Measurements from ENCODE around the gene DOC2B.
"Not testable (repeated sequence)": the region's sequence is repeated elsewhere in the genome, so short reads cannot be mapped to it uniquely, and the experiment has no call there.

Gene DOC2B

DNA sequence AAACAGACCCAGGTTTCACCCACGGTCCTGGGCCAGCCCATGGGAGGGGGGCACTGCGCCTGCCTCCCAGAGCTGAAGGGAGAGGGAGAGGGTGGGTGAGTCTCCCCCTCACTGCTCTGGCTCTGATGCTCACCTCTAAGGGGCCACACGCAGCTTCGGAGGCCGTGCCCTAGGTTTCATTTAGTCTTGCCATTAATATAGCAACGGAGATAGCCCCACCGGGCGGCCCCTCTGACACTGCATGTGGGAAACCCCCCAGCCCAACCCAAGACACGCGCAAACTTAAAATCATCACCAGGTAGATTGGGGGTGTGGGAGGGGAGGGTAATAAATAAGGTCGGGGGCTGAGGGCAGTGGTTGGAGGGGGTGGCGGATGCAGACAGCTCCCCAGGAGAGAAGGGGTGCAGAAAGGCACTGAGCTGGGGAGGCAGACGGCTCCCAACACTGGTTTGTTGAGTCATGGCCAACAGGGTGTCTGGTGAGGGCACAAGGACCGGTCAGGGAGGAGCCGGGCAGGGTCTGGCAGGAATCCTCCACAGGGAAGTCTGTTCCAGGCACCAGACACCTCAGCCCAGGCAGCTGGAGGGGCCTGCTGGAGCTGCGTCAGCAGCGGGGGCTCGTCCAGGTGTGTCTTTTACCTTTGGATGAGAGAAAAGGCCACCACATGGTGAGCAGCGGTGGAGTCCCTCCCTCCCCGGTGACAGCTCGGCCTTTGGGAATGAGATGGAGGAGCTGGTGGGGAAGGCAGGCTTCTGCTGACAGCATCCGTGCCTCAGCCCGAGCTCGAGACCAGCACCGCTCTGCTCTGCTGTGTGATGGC lies 32.0 kb upstream of the DOC2B start:
- no peak for DNase-seq (ENCODE audit: low read depth in 2 of 2)

DNA sequence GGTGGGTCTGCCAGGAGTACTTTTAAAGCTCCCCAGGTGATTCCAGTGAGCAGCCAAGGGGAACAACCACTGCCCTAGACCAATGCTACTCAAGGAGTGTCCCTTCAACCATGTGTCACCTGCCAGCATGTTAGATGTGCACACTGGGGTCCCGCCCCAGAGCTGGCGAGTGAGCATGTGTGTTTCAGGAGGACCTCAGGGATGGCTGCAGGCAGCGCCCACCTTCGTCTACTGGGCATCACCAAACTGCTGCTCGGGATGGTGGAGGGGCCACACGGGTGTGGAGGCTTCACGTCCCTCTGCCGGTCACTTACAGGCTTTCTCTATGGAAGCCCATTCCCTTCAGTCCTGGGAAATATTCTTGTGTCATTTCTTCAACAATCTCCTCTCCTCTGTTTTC lies 29.0 kb upstream of the DOC2B start:
- no peak for DNase-seq (ENCODE audit: low read depth in 2 of 2)

DNA sequence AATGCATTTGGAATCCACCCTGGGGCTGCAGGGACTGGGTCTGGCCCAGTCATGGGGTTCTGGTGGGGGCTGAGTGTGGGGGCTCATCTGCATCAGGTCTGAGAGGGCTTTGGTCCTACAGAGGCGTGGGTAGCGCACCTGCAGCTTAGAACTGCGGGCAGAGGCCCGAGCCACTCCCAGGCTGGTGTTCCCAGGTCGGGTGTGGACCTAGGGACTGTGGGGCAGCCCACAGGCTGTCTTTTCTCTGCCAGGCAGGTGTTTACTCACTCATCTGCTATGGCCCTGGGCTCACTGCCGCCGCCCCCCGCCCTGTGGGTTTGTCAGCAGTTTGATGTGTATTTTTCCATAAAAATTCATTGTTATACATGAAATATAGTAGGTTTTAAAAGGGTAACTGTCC lies 27.0 kb upstream of the DOC2B start:
- no peak for DNase-seq (ENCODE audit: low read depth in 2 of 2)

DNA sequence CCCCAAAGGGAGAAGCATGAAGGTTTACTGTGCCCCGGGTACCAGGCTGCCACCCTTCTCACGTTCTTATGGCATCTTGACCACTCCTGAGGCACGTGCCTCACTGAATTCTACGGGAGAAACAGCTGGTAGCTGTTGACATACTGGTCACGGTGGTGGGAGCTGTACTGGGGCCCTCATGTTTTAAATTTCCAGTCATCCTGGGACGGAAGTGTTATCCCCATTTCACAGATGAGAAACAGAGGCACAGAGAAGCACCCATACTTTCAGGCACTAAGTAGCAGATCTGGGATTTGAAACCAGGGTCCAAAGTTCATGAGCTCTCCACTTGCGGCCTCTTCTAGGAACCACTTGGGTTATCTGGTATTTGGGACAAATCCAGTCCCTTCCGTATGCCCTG lies 26.3 kb upstream of the DOC2B start:
- DNase-seq (ENCODE audit: low read depth in 2 of 2): no peak

DNA sequence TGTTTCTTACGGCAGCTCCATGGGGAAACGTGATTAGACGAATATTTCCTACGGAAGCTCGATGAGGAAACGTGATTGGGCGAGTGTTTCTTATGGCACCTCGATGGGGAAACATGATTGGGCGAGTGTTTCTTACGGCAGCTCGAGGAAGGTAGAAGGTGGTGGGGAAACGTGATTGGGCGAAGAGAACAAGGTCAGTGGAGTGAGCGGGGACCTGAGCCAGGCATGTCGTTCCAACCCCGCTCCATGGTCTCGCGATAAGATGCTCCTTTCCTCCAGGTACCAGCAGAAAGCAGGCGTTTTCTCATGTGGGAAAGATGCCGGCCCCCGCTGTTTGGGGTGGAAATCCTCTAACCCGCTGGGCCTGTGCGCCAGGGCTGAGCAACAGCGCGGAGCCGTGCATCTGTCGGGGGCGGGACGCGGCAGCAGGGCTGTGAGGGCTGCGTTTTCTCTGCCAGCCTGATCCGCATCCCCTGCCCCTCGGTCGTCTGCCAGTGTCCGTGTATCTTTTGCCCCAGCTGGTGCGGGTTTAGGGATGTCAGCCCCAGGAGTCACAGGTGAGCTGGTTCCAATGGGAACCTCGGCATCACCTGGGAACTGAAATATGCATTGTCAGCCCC lies 25.6 kb upstream of the DOC2B start:
- DNase-seq (ENCODE audit: low read depth in 2 of 2): no peak

DNA sequence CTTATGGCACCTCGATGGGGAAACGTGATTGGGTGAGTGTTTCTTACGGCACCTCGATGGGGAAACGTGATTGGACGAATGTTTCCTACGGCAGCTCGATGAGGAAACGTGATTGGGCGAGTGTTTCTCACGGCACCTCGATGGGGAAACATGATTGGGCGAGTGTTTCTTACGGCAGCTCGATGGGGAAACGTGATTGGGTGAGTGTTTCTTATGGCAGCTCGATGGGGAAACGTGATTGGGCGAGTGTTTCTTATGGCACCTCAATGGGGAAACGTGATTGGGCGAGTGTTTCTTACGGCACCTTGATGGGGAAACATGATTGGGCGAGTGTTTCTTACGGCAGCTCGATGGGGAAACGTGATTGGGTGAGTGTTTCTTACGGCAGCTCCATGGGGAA lies 25.0 kb upstream of the DOC2B start:
- not testable (repeated sequence) for DNase-seq (ENCODE audit: low read depth in 2 of 2)

DNA sequence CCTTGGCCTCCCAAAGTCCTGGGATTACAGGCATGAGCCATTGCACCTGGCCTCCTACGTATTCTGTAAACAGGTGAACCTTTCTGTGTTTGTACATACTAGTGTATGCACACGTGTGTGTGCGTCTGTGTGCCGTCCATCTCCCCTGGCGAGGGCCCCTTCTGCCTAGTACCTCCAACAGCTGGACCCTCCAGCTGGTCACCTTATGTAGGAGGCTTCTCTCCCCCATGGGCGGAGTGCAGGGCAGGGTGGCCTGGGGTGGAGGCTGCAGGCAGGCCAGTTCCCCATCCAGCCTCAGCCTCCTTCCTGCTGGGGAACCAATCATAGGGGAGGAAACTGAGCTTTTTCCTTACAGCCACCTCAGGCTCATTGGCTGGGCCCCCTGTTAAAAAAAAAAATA lies 24.4 kb upstream of the DOC2B start:
- no peak for DNase-seq (ENCODE audit: low read depth in 2 of 2)

DNA sequence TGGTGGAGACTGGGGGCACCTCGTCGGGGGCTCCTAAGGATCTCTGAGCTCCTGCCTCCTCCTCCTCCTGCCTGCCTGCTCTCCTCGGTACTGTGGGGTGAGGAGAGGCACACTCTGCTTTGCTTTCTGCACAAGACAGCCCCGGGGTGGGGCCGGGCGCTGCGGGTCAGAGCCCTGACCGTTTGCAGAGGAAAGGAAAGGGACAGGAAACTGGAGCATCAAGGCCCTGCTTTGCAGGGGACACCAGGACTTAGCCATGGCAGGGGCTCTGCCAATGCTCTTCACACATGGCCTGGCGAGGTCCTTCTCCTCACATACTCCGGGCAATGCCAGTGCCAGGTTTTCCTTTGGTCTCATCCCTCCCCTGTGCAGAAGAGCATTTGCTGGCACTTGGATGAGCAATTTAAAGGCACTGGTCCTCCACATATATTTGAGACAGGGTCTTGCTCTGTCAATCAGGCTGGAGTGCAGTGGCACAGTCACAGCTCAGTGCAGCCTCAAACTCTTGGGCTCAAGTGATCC lies 23.8 kb upstream of the DOC2B start:
- no peak for DNase-seq (ENCODE audit: low read depth in 2 of 2)

DNA sequence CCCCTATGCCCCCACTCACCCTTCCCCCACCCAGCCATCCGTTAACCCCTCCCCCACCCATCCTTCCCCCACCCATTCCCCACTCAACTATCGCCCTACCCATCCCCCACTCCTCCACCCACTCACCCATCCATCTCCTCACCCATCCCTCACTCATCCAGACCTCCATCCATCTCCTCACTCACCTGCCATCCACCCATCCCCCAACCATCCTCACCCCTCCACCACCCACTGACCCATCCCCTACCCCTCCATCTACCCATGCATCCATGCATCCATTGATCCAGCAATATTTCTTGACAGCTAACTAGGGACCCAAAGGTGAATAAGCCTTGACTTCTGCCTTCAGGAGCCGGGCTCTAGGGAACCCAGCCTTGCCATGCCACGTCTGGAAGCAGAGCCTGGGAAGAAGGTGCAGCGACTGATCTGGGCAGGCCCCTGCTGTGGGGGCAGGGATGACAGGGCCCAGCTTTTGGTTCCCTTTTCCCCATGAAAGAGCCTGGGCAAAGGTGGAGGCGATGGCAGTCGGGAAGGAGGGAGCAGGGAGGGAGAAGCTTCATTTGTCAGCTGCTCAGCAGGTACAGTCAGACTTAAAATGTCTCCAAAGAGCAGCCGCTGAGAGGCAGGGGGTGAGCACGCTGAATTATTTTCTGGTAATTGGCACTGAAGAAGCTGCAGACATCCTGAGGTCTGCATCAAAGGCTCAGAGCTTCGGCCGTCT lies 23.1 kb upstream of the DOC2B start:
- no peak for DNase-seq (ENCODE audit: low read depth in 2 of 2)

DNA sequence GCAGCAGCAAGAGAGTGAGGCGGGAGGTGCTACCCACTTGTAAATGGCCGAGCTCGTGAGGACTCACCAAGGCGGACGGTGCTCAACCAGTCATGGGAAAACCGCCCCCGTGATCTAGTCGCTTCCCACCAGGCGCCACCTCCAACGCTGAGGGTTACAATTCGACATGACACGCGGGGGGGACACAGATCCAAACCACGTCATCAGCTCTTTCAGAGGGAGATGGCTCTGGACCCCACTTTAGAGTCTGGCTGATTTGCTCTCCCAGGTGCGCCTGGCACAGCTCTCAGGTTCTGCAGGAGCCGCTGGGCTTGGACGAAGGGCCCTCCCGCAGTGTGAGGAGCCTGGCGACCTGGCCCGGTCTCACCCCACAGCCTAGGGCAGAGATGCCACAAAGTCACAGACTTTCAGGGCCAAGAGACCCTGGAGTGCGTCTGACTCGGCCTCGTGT lies 21.1 kb upstream of the DOC2B start:
- no peak for DNase-seq (ENCODE audit: low read depth in 2 of 2)

DNA sequence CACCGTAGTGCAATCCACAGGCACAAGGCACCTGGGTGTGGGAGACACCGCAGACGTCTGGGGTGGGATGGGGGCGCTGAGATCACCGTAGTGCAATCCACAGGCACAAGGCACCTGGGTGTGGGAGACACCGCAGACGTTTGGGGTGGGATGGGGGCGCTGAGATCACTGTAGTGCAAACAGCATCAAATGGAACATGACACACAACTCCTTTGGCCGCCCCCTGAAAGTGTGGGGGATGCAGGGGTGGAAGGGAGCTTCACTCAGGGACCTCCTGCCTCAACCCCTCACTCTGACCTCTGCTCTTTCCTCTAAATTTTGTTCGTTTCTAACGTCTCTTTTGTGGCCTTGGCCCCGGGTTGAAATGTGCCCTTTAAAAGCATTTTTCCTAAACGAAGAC lies 20.3 kb upstream of the DOC2B start:
- not testable (repeated sequence) for DNase-seq (ENCODE audit: low read depth in 2 of 2)

DNA sequence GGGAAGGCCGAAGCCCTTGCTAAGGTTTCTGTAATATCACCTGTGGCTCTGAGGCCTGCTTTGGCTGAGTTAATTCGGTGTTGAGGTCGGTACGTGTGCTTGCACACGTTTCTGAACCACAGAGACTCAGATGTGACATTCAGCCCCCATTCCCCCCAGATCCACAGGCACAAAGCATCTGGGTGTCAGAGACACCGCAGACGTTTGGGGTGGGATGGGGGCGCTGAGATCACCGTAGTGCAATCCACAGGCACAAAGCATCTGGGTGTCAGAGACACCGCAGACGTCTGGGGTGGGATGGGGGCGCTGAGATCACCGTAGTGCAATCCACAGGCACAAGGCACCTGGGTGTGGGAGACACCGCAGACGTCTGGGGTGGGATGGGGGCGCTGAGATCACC lies 19.8 kb upstream of the DOC2B start:
- DNase-seq (ENCODE audit: low read depth in 2 of 2): not testable (repeated sequence)

DNA sequence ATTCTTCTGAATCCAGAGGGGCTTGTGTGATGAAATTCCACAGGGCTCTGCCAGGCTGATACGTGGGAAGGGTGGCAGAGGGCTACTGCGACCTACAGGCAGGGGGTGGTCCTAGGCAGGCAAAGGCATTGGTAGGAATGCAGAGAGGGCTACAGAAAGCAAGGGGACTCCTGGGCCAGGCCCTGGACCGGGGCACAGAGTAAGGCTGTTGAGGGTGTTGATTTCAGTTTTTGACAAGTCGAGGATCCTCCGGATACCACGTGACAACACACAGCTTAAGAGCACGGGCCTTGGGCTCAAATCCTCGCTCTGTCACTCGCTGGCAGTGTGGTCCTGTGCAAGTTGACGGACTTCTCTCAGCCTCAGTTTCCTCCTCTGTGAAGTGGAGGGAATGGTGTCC lies 19.1 kb upstream of the DOC2B start:
- DNase-seq (ENCODE audit: low read depth in 2 of 2): no peak

DNA sequence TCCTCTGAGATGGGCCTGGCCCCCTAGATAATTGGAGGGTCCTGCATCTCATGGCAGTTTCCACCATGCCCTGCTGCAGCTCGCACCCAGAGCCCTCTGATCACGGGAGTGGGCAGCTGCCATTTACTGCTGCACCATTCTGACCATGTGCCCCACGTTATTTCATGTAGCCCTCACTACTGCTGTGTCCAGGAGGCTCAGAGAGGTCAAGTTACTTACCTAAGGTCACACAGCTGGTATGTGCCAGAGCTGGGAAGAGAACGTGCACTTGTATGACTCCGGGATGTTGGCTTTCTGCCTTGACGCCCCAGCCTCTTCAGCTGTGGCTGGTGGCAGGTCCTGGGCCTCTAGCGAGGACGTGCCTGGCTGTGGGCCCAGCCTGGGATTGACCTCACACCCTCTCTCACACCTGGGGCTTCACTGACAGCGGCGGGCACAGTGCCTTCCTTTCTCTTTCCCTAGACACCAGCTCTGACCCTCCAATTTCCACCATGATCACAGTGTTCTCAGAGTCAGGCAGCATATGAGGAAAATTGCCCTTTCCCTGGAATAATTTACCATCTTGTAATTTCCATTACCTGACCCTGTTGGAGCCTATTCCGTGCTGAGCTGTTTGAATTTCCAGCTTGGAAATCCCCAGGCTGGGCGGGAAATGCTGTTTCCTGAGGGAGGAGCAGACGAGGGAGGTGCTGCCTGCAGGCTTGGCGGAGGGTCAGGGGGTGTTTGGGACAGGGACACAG lies 18.5 kb upstream of the DOC2B start:
- DNase-seq (ENCODE audit: low read depth in 2 of 2): no peak

DNA sequence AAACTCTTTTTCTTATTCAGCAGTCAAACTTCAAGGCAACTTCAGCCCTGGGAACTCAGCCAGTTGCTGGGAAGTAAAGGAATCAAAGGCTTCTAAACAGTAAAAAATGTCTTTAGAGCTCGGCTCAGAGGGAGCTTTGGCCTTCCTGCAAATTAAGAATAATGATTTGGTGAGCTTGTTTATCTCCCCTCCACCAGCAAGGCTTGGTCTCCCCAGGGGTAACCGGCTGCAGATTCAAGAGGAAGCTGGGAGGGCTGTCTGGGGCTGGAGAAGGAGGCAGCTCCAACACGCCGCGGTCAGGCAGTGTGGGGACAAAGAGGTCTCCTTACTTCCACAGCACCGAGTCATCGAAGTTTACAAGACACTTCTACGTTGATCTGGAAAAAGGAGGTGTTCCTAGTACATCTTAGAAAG lies 17.7 kb upstream of the DOC2B start:
- DNase-seq (ENCODE audit: low read depth in 2 of 2): no peak

DNA sequence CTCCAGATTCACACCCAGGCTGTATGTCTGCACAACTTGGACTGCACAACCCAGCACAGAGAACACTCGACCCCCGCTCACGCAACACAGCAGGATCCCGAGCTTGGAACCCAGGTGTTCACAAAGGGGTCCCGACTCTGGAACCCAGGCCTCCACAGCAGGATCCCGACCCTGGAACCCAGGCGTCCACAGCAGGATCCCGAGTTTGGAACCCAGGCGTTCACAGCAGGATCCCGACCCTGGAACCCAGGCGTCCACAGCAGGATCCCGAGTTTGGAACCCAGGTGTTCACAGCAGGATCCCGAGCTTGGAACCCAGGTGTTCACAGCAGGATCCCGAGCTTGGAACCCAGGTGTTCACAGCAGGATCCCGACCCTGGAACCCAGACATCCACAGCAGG lies 16.8 kb upstream of the DOC2B start:
- DNase-seq (ENCODE audit: low read depth in 2 of 2): not testable (repeated sequence)

DNA sequence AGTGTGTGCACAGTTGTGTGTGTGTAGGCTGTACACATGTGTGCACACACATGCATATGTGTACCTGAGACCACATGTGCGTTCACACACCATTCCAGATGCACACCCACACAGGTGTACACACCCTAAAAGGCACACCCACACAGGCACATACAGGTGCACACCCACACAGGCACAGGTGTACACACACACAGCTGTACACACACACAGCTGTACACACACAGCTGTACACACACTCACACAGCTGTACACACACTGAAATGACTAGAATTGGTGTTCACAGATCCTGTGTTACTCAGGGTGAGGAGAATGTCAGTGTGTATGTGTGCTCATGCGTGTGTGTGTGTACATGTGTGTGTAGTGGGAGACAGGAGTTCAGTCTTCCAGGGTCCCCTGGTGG lies 15.9 kb upstream of the DOC2B start:
- DNase-seq (ENCODE audit: low read depth in 2 of 2): no peak

DNA sequence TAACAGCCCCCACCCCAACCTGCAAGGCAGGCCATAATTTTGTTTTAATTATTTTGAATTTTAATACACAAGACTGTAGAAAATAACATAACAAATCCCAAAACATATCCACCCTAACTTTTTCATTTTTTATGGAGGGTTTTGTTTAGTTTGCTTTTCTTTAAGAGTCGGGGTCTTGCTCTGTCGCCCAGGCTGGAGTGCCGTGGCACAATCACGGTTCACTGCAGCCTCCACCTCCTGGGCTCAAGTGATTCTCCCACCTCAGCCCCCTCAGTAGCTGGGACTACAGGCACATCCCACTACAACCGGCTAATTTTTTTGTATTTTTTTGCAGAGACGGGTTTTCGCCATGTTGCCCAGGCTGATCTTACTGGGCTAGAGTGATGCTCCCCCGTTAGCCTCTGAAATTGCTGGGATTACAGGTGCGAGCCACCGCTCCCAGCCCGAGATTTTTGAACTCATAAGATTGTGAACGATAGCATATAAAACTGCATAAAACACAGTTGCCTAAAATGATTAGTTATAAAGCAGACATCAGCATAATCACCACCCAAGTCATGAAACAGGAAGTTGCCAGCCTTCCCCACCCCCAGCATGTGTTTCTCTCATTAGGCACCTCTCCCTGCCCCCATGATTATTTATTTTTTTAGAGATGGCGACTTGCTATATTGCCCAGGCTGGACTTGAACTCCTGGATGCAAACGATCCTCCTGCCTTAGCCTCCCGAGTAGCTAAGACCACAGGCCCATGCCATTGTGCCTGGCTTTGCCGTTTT lies 13.6 kb upstream of the DOC2B start:
- no peak for DNase-seq (ENCODE audit: low read depth in 2 of 2)

DNA sequence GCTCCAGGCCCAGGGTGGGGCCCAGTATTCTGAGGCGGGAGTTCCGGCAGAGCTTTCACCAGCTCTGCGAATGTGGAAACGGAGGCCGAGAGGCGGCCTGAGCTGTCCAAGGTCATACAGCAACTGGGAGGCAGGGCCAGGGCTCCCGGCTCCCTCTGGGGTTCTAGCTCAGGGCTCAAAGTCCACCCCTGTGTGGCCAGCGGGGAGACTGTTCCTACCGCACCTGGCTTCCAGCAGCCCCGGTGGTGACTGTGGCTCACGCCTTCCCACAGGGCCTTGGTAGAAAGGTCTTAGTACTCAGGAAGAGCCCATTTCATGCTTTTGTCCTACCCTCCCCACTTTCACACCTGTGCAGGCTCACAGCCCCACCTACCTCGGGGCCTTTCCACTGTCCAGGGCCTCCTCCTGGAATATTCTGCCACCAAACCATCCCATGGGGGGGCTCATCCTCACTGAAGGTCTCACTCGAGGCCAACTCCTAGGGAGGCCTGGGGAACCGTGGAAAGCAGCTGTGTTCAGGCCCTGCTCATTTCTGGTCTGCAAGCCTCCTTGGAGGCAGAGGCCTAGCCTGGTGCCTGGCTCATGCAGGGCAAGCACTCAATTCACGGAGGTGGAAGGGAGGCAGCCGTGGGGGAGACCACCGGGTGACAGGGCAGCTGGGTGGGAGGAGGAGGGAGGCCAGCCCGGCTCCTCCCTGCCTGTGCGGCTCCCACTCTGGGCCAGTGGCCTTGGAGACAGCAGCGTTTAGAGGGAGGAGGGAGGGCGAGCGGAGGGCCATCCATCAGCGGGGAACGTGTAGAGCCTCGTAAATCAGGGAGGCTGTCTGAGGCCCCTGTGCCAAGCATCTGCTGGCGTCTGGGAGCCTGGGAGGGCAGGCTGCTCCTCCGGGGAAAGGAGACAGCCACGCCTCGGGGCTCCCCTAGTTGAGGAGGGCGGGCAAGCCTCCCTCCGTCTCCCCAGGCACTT lies 12.7 kb upstream of the DOC2B start:
- DNase-seq (ENCODE audit: low read depth in 2 of 2): no peak

DNA sequence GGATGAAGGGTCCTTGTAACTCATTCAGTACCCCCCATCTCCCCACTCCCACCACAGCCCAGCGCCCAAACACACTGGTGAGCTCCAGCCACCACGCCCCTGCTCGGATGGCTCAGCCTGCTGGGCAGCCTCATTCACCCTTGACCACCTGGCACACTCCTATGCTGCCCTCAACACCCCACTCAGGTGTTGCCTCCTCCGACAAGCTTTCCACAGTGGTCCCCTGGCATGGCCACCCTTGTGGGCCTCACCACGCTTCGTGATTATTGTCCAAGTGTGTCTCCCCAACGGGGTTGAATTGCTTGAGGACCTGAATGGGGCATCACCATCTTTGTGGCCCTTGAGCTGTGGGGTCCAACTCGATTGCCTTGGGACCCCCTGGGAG lies 12.0 kb upstream of the DOC2B start:
- no peak for DNase-seq (ENCODE audit: low read depth in 2 of 2)
